ENCODE data around the gene USP12.
"Not testable (repeated sequence)": the region's sequence is repeated elsewhere in the genome, so short reads cannot be mapped to it uniquely, and the experiment has no call there.

Gene USP12

DNA sequence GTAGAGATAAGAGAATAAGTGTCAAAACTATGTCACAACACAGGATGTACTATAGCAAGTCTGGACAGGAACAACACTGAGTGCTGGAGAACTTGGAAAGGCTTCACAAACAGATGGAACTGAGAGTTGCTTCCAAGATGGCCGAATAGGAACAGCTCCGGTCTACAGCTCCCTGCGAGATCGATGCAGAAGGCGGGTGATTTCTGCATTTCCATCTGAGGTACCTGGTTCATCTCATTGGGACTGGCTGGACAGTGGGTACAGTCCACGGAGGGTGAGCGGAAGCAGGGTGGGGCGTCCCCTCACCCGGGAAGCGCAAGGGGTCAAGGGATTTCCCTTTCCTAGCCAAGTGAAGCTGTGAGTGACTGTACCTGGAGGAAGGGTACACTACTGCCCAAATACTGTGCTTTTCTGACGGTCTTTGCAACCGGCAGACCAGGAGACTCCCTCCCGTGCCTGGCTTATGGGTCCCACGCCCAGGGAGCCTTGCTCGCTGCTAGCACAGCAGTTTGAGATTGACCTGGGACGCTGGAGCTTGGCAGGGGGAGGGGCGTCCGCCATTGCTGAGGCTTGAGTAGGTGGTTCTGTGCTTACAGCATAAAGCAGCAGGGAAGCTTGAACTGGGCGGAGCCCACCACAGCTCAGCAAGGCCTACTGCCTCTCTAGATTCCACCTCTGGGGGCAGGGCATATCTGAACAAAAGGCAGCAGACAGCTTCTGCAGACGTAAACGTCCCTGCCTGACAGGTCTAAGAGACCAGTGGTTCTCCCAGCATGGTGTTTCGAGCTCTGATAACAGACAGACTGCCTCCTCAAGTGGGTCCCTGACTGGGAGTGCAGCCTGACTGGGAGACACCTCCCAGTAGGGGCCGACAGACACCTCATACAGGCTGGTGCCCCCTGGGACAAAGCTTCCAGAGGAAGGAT, 46.0 kb downstream of the USP12 start:
- TF ChIP-seq CTCF (IDR thresholded peaks at IDR 0.05; ENCODE audit: low read depth, low read length): no peak
- no peak for DNase-seq (ENCODE audit: extremely low read depth, low read depth)

GRCh38 chr13:27124571-27124970, 47.0 kb downstream of the USP12 start:
- TF ChIP-seq CTCF (IDR thresholded peaks at IDR 0.05; ENCODE audit: low read depth, low read length): no peak

DNA sequence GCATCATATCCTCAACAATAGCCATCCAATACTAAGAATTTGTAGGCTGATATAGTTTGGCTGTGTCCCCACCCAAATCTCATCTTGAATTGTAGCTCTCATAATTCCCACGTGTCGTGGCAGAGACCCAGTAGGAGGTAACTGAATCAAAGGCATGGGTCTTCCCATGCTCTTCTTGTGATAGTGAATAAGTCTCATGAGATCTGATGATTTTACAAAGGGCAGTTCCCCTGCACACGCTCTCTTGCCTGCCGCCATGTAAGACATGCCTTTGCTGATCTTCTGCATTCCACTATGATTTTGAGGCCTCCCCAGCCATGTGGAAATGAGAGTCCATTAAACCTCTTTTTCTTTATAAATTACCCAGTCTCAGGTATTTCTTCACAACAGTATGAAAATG, 48.2 kb downstream of the USP12 start:
- not testable (repeated sequence) for DNase-seq (ENCODE audit: extremely low read depth, low read depth)

More at GRCh38 chr13:27124571-27124970, 47.0 kb downstream of the USP12 start:
- DNase-seq (ENCODE audit: extremely low read depth, low read depth): no peak

DNA sequence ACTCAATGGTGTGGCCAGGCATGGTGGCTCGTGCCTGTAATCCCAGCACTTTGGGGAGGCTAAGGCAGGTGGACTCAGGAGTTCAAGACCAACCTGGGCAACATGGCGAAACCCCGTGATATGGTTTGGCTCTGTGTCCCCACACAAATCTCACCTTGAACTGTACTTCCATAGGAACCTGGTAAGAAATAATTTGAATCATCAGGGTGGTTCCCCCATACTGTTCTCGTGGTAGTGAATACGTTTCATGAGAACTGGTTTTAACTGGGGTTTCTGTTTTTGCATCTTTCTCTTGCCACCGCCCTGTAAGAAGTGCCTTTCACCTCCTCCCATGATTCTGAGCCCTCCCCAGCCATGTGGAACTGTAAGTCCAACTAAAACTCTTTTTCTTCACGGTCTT, 49.6 kb downstream of the USP12 start:
- TF ChIP-seq CTCF (IDR thresholded peaks at IDR 0.05; ENCODE audit: low read depth, low read length): no peak
- DNase-seq (ENCODE audit: extremely low read depth, low read depth): no peak

DNA sequence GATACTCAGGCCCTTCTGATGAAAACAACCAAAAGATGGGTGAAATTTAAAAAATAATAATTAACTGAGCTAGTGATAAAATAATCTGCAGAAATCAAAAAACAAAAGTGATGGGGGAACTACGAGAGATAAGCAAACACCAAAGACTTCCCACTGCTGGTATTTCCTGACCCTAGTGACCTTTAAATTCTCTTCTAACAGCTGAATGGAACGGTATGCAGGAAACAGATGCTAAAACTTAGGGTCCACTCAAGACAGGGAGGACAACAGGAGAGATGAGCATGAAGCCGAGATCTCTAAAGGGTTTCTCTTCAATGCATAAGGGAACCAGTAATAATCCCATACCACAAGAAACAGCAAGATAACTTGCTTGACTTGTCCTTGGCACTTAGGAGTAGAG, 50.8 kb downstream of the USP12 start:
- TF ChIP-seq CTCF (IDR thresholded peaks at IDR 0.05; ENCODE audit: low read depth, low read length): no peak
- no peak for DNase-seq (ENCODE audit: extremely low read depth, low read depth)

DNA sequence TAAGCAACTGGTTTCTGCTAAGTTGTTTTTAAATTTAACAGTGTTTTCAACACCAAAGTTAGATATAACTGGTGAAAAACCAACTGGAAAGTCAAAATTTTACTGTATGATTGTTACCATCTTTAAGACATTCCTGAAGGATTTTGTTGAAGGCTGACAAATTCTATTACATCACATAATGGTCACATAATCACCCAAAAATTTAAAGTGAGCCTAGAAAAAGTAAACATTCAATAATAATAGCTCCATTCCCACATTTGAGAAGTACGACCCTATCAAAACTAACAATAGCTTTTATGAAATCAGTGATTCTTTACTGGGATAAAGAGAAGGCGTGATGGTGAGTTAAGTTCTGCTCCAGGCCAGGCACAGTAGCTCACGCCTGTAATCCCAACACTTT, 51.6 kb downstream of the USP12 start:
- DNase-seq (ENCODE audit: extremely low read depth, low read depth): no peak
- TF ChIP-seq CTCF (IDR thresholded peaks at IDR 0.05; ENCODE audit: low read depth, low read length): no peak

GRCh38 chr13:27118428-27119054, 53.1 kb downstream of the USP12 start:
- no peak for TF ChIP-seq CTCF (IDR thresholded peaks at IDR 0.05; ENCODE audit: low read depth, low read length)
- DNase-seq (ENCODE audit: extremely low read depth, low read depth): no peak

Data from AG09319 (cell line).